ENCODE results near the gene LDLRAD4. TPM values are rescaled to one million over a fixed set of nuclear protein-coding genes. Genes with fewer than 3 reads are reported as not detected.

Gene LDLRAD4
- total RNA-seq, 1 experiment from 2014 or later = 3.6 TPM

GRCh38 chr18:13331846-13332245, 113.3 kb downstream of the LDLRAD4 start:
- no peak for DNase-seq (ENCODE audit: low spot score)
- CTCF ChIA-PET = interaction anchor here (0.7 kb wide), 1 partner anchor 1048 kb away, joined by 6 read pairs; no protein-coding TSS in a partner anchor
- Histone ChIP-seq H3K27ac (ENCODE audit: low read depth, low read length, poor library complexity, severe bottlenecking) (no peak overlapping the region), H3K4me1 (ENCODE audit: insufficient read depth, low read length, poor library complexity, severe bottlenecking) (no peaks in the 10 kb centered on the region), H3K4me3 (ENCODE audit: low read depth, low read length, poor library complexity, severe bottlenecking) (no peak overlapping the region), H3K27me3 (replicated peaks; ENCODE audit: insufficient read depth, low read depth, low read length, poor library complexity) (no peaks in the 10 kb centered on the region), H3K9me3 (ENCODE audit: low read depth, low read length, poor library complexity, severe bottlenecking) (no peaks in the 10 kb centered on the region), H3K36me3 (ENCODE audit: insufficient read depth, low read length, poor library complexity, severe bottlenecking) (no peaks in the 10 kb centered on the region)
- POLR2A ChIA-PET (ENCODE audit: low non-redundant PET) = no interaction called here
- intact Hi-C loops (cut with micrococcal nuclease; ENCODE audit: unreplicated experiment) = no loop called here
- BruUV-seq (replicated peaks) = no TSS peak
- no peak for TF ChIP-seq EZH2 (IDR thresholded peaks at IDR 0.05; ENCODE audit: borderline replicate concordance, low read depth, low read length, poor library complexity, severe bottlenecking)
- TF ChIP-seq, protein P1, sequence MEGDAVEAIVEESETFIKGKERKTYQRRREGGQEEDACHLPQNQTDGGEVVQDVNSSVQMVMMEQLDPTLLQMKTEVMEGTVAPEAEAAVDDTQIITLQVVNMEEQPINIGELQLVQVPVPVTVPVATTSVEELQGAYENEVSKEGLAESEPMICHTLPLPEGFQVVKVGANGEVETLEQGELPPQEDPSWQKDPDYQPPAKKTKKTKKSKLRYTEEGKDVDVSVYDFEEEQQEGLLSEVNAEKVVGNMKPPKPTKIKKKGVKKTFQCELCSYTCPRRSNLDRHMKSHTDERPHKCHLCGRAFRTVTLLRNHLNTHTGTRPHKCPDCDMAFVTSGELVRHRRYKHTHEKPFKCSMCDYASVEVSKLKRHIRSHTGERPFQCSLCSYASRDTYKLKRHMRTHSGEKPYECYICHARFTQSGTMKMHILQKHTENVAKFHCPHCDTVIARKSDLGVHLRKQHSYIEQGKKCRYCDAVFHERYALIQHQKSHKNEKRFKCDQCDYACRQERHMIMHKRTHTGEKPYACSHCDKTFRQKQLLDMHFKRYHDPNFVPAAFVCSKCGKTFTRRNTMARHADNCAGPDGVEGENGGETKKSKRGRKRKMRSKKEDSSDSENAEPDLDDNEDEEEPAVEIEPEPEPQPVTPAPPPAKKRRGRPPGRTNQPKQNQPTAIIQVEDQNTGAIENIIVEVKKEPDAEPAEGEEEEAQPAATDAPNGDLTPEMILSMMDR (conservative IDR thresholded peaks at IDR 0.05; ENCODE audit: low read depth, low read length) = no peak

DNA sequence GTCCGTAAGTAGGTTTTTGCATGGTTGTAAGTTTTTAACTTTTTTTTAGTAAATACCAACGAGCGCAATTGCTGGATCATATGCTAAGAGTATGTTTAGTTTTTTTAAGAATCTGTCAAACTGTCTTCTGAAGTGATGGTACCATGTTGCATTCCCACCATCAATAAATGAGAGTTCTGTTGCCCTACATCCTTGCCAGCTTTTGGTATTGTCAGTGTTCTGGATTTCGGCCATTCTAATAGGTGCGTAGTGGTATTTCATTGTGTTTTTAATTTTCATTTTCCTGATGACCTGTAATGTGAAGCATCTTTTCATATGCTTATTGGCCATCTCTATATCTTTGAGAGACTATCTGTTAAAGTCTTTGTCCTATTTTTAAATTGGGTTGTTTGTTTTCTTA, 114.3 kb downstream of the LDLRAD4 start:
- CTCF ChIA-PET = no interaction called here
- Histone ChIP-seq H3K27me3 (replicated peaks; ENCODE audit: insufficient read depth, low read depth, low read length, poor library complexity) (peaks cover 3% of the 10 kb centered on the region), H3K9me3 (ENCODE audit: low read depth, low read length, poor library complexity, severe bottlenecking) (no peaks in the 10 kb centered on the region), H3K4me1 (ENCODE audit: insufficient read depth, low read length, poor library complexity, severe bottlenecking) (no peaks in the 10 kb centered on the region), H3K4me3 (ENCODE audit: low read depth, low read length, poor library complexity, severe bottlenecking) (no peak overlapping the region), H3K27ac (ENCODE audit: low read depth, low read length, poor library complexity, severe bottlenecking) (no peak overlapping the region), H3K36me3 (ENCODE audit: insufficient read depth, low read length, poor library complexity, severe bottlenecking) (no peaks in the 10 kb centered on the region)
- intact Hi-C loops (cut with micrococcal nuclease; ENCODE audit: unreplicated experiment) = no loop called here
- TF ChIP-seq EZH2 (IDR thresholded peaks at IDR 0.05; ENCODE audit: borderline replicate concordance, low read depth, low read length, poor library complexity, severe bottlenecking) = no peak
- TF ChIP-seq, protein P1 (conservative IDR thresholded peaks at IDR 0.05; ENCODE audit: low read depth, low read length) = no peak
- POLR2A ChIA-PET (ENCODE audit: low non-redundant PET) = no interaction called here
- no peak for DNase-seq (ENCODE audit: low spot score)
- BruUV-seq (replicated peaks) = no TSS peak

DNA sequence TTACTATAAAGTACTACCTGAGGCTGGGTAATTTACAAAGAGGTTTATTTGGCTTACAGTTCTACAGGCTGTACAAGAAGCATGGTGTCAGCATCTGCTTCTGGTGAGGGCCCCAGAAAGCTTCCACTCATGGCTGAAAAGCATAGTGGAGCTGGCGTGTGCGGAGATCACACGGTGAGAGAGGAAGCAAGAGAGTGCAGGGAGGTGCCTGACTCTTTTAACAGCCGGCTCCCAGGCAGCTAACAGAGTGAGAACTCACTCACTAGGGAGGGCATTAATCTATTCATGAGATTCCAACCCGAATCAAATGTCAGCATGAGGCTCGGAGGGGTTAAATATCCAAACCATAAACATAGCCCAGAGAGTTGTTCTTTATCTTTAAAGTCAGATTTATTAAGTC, 117.3 kb downstream of the LDLRAD4 start:
- intact Hi-C loops (cut with micrococcal nuclease; ENCODE audit: unreplicated experiment) = no loop called here
- Histone ChIP-seq H3K27ac (ENCODE audit: low read depth, low read length, poor library complexity, severe bottlenecking) (no peak overlapping the region), H3K4me1 (ENCODE audit: insufficient read depth, low read length, poor library complexity, severe bottlenecking) (no peaks in the 10 kb centered on the region), H3K9me3 (ENCODE audit: low read depth, low read length, poor library complexity, severe bottlenecking) (no peaks in the 10 kb centered on the region), H3K27me3 (replicated peaks; ENCODE audit: insufficient read depth, low read depth, low read length, poor library complexity) (peaks cover 16% of the 10 kb centered on the region), H3K4me3 (ENCODE audit: low read depth, low read length, poor library complexity, severe bottlenecking) (no peak overlapping the region), H3K36me3 (ENCODE audit: insufficient read depth, low read length, poor library complexity, severe bottlenecking) (no peaks in the 10 kb centered on the region)
- TF ChIP-seq EZH2 (IDR thresholded peaks at IDR 0.05; ENCODE audit: borderline replicate concordance, low read depth, low read length, poor library complexity, severe bottlenecking) = no peak
- TF ChIP-seq, protein P1 (conservative IDR thresholded peaks at IDR 0.05; ENCODE audit: low read depth, low read length) = no peak
- CTCF ChIA-PET = no interaction called here
- no TSS peak for BruUV-seq (replicated peaks)
- POLR2A ChIA-PET (ENCODE audit: low non-redundant PET) = no interaction called here
- DNase-seq (ENCODE audit: low spot score) = no peak

Measured in A673 (cell line).